Endothelial cell of umbilical vein (primary cell): ENCODE measurements around the gene CMSS1. TPM values are rescaled to one million over a fixed set of nuclear protein-coding genes. Genes with fewer than 3 reads are reported as not detected.

ENCODE experiments used
- BruUV-seq: library from RNA; stranded (reverse); fragments of 400-500 nt; replicated peaks from 2 replicates; lab custom pipeline; 2021; lab: Mats Ljungman, UMichigan
- CTCF ChIA-PET: fragments of 300-600, 350-600 bp; sonication (Branson Sonifier 250); formaldehyde crosslinking; loops from one replicate; lab custom pipeline; 2021; ENCODE audit warnings: antibody characterized with exemption, inconsistent platforms; lab: Charles Lee
- POLR2A ChIA-PET: fragments of 300-600, 350-600 bp; sonication (Branson Sonifier 250); formaldehyde crosslinking; loops from one replicate; lab custom pipeline; 2021; ENCODE audit warnings: antibody characterized with exemption, inconsistent platforms; lab: Charles Lee
- DNase-seq: peaks from one replicate; pipeline ENCODE4 v3.0.0-alpha.2; 2011; ENCODE audit warnings: low read depth, low spot score
- FAIRE-seq: peaks from 2 replicates; lab custom pipeline; 2011; peaks lifted over from hg19 to GRCh38; lab: Jason Lieb, UNC
- H2AFZ ChIP-seq: 2 replicates; pipeline ENCODE4 v1.6.0; 2012; ENCODE audit warnings: low read depth, low read length, control low read depth, inconsistent platforms
- H3K27ac ChIP-seq: 2 replicates; pipeline ENCODE4 v1.5.1; 2011; ENCODE audit warnings: low read depth, mild to moderate bottlenecking, control low read depth, low read length, moderate library complexity; ENCODE audit not compliant: insufficient read depth
- H3K27me3 ChIP-seq, 2 experiments: 2 replicates each; pipeline versions ENCODE4 v1.6.0 to v1.6.1; 2011; ENCODE audit warnings: low read length in 2 of 2, mixed read lengths in 1 of 2; ENCODE audit not compliant: control insufficient read depth in 2 of 2, insufficient read depth in 2 of 2
- H3K36me3 ChIP-seq, 2 experiments: 2 replicates in 1 of 2; 3 replicates in 1 of 2; pipeline ENCODE4 v1.5.1; 2011; ENCODE audit warnings: low read length in 2 of 2, mild to moderate bottlenecking in 1 of 2, moderate library complexity in 1 of 2; ENCODE audit not compliant: control insufficient read depth in 2 of 2, insufficient read depth in 2 of 2; ENCODE audit errors: extremely low read depth in 1 of 2
- H3K4me1 ChIP-seq: 3 replicates; pipeline ENCODE4 v1.5.1; 2011; ENCODE audit warnings: mild to moderate bottlenecking, low read length; ENCODE audit not compliant: control insufficient read depth, insufficient read depth; ENCODE audit errors: extremely low read depth
- H3K4me2 ChIP-seq: 2 replicates; pipeline ENCODE4 v1.6.1; 2011; ENCODE audit warnings: low read length, control low read depth, mixed read lengths; ENCODE audit not compliant: insufficient read depth
- H3K4me3 ChIP-seq, 3 experiments: fragments of 200-600 bp in 1 of 3; sonication (generic), shearing (Covaris generic) in 1 of 3; replicated peaks in 1 of 3; 2 replicates each; pipeline ENCODE4 v1.5.1; 2011 to 2016; ENCODE audit warnings: control low read depth in 3 of 3, low read length in 3 of 3, mild to moderate bottlenecking in 2 of 3, inconsistent platforms in 1 of 3, low read depth in 1 of 3, moderate library complexity in 1 of 3; ENCODE audit not compliant: insufficient read depth in 1 of 3
- H3K79me2 ChIP-seq: 2 replicates; pipeline ENCODE4 v1.6.0; 2012; ENCODE audit warnings: low read length, inconsistent platforms; ENCODE audit not compliant: control insufficient read depth, insufficient read depth
- H3K9ac ChIP-seq: replicated peaks from 2 replicates; pipeline ENCODE3; 2011; ENCODE audit warnings: low read length, control low read depth; ENCODE audit not compliant: insufficient read depth; ENCODE audit errors: extremely low read depth
- H3K9me1 ChIP-seq: replicated peaks from 3 replicates; pipeline ENCODE4 v1.6.0; 2011; ENCODE audit warnings: mild to moderate bottlenecking, low read length; ENCODE audit not compliant: control insufficient read depth, insufficient read depth; ENCODE audit errors: extremely low read depth
- H3K9me3 ChIP-seq: replicated peaks from 2 replicates; pipeline ENCODE4 v1.5.1; 2012; ENCODE audit warnings: low read length, inconsistent platforms; ENCODE audit not compliant: control insufficient read depth, insufficient read depth
- H4K20me1 ChIP-seq: replicated peaks from 2 replicates; pipeline ENCODE3; 2011; ENCODE audit warnings: mild to moderate bottlenecking, low read length; ENCODE audit not compliant: control insufficient read depth, insufficient read depth; ENCODE audit errors: extremely low read depth
- FOS ChIP-seq: IDR thresholded peaks from 2 replicates; pipeline ENCODE4 v1.6.1; 2011; ENCODE audit warnings: mild to moderate bottlenecking, low read length, moderate library complexity, borderline replicate concordance; ENCODE audit not compliant: insufficient read depth
- GATA2 ChIP-seq: IDR thresholded peaks from 2 replicates; pipeline ENCODE4 v1.7.0; 2011; ENCODE audit warnings: low read depth, mild to moderate bottlenecking, moderate library complexity, mixed read lengths, low read length; ENCODE audit not compliant: insufficient read length, insufficient read depth
- MAX ChIP-seq: IDR thresholded peaks from 2 replicates; pipeline ENCODE4 v1.6.1; 2011; ENCODE audit not compliant: insufficient read depth, insufficient read length
- MYC ChIP-seq: IDR thresholded peaks from one replicate; pipeline ENCODE4 v1.6.1; 2011; ENCODE audit warnings: mild to moderate bottlenecking, low read depth, low read length
- POLR2AphosphoS5 ChIP-seq: IDR thresholded peaks from 2 replicates; pipeline ENCODE4 v1.6.1; 2012; ENCODE audit warnings: low read depth, mild to moderate bottlenecking, control low read depth, low read length, moderate library complexity; ENCODE audit not compliant: insufficient read depth
- dilution Hi-C: fragments of 300-500 bp; cut with MboI; formaldehyde crosslinking; loops from one replicate; pipeline ENCODE4 v1.15.0; 2019; ENCODE audit warnings: low sequenced_read_pairs; ENCODE audit not compliant: extremely low pct_ligation_motif_present
- intact Hi-C: fragments of 100-400 bp; cut with micrococcal nuclease; formaldehyde crosslinking; loops from one replicate; pipeline ENCODE4 v1.10.0; 2022
- polyA plus RNA-seq, 4 experiments: library from polyadenylated mRNA; depleted of rRNA in 3 of 4; stranded (reverse) in 3 of 4; unstranded in 1 of 4; fragments of >200 nt; gene quantifications; 2 replicates each; pipeline versions ENCODE4 v1.2.1 to v1.2.3, GENCODE V29; 2011 to 2012; ENCODE audit warnings: missing spikeins in 1 of 4
- total RNA-seq: library from RNA; stranded (reverse); gene quantifications from 2 replicates; pipeline ENCODE4 v1.2.3, GENCODE V29; 2021
- TF ChIP-seq, protein P1 (sequence below), 2 donors: IDR thresholded peaks; 1 replicate in 1 of 2; 2 replicates in 1 of 2; pipeline ENCODE4 v1.5.1; 2011; ENCODE audit warnings: low read length in 2 of 2, mild to moderate bottlenecking in 2 of 2, moderate library complexity in 2 of 2, control low read depth in 1 of 2, inconsistent platforms in 1 of 2, low read depth in 1 of 2; ENCODE audit not compliant: insufficient read depth in 1 of 2; ENCODE audit errors: extremely low read depth in 1 of 2

Gene CMSS1
- total and polyA plus RNA-seq, 2 donors (not counting 3 experiments of a cell fraction or from before 2014, with no cell fraction given) = 9.7 to 60.6 TPM

DNA sequence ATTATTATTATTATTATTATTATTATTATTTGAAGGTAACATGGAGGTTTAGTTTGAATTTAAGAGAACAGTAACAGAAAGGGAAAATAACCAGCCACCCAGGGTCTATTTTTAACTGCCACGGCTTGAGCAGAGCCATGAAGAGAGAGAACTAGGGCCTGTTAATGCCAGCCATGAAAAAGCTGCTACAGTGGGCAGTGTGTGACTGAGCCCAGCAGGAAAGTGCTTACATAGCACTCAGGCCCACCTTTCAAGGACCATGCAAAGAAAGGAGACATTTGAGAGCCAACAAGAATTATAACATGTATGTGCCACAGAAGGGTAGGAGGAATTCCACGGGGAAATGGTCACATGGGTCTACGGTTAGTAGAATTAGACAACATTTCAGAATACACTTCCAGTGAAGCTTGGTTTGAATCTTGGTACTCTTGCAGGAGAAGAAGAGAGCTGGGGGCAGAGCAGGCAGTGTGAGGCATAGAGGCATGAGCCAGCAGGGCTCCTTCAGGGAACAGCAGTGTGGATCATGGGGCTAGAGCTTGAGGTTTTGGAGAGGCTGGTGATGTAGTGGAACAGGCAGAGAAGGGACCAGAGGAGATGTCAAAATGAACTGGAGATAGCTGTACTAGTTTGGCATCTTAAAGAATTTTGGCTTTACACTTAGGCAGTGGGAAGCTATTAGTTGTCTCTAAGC lies 140.7 kb downstream of the CMSS1 start:
- H3K9me3 ChIP-seq = no peaks in the 10 kb centered on the region
- FAIRE-seq = peak; percentile 33
- intact Hi-C loops (no loop called here), dilution Hi-C loops (no loop called here)
- no peak overlapping the region for H3K4me2 ChIP-seq
- ChIA-PET CTCF (interaction anchor here (1.3 to 1.5 kb wide), 2 partner anchors 13 to 18 kb away, joined by 3 to 4 read pairs; no protein-coding TSS in a partner anchor), POLR2A (no interaction called here)
- no TSS peak for BruUV-seq
- no peak overlapping the region for H3K4me3 ChIP-seq
- H4K20me1 ChIP-seq = no peaks in the 10 kb centered on the region
- DNase-seq = no peak
- no peak overlapping the region for H3K27ac ChIP-seq
- H3K36me3 ChIP-seq = no peaks in the 10 kb centered on the region
- H2AFZ ChIP-seq = no peak overlapping the region
- TF ChIP-seq GATA2 = no peak
- no peak for TF ChIP-seq MYC
- no peak for TF ChIP-seq FOS
- no peak for TF ChIP-seq POLR2AphosphoS5
- H3K4me1 ChIP-seq = peaks cover 4% of the 10 kb centered on the region
- no peaks in the 10 kb centered on the region for H3K79me2 ChIP-seq
- H3K27me3 ChIP-seq = no peaks in the 10 kb centered on the region
- no peak overlapping the region for H3K9ac ChIP-seq
- H3K9me1 ChIP-seq = no peaks in the 10 kb centered on the region

GRCh38 chr3:99960123-99960878 lies 142.6 kb downstream of the CMSS1 start:
- no TSS peak for BruUV-seq
- H3K9me1 ChIP-seq = no peaks in the 10 kb centered on the region
- POLR2A ChIA-PET = no interaction called here
- no peak overlapping the region for H3K4me3 ChIP-seq
- CTCF ChIA-PET = interaction anchor here (1.2 kb wide), 1 partner anchor 10 kb away, joined by 4 read pairs; no protein-coding TSS in a partner anchor
- H3K36me3 ChIP-seq = no peaks in the 10 kb centered on the region
- dilution Hi-C loops (no loop called here), intact Hi-C loops (no loop called here)
- no peaks in the 10 kb centered on the region for H3K9me3 ChIP-seq
- no peak for DNase-seq
- peaks cover 8% of the 10 kb centered on the region for H3K4me1 ChIP-seq
- H3K4me2 ChIP-seq = no peak overlapping the region
- FAIRE-seq = no peak
- no peaks in the 10 kb centered on the region for H3K27me3 ChIP-seq
- H4K20me1 ChIP-seq = no peaks in the 10 kb centered on the region
- H3K9ac ChIP-seq = no peak overlapping the region
- no peak overlapping the region for H3K27ac ChIP-seq
- H2AFZ ChIP-seq = no peak overlapping the region
- no peaks in the 10 kb centered on the region for H3K79me2 ChIP-seq
- TF ChIP-seq, protein P1, sequence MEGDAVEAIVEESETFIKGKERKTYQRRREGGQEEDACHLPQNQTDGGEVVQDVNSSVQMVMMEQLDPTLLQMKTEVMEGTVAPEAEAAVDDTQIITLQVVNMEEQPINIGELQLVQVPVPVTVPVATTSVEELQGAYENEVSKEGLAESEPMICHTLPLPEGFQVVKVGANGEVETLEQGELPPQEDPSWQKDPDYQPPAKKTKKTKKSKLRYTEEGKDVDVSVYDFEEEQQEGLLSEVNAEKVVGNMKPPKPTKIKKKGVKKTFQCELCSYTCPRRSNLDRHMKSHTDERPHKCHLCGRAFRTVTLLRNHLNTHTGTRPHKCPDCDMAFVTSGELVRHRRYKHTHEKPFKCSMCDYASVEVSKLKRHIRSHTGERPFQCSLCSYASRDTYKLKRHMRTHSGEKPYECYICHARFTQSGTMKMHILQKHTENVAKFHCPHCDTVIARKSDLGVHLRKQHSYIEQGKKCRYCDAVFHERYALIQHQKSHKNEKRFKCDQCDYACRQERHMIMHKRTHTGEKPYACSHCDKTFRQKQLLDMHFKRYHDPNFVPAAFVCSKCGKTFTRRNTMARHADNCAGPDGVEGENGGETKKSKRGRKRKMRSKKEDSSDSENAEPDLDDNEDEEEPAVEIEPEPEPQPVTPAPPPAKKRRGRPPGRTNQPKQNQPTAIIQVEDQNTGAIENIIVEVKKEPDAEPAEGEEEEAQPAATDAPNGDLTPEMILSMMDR (IDR thresholded peaks at IDR 0.05; ENCODE audit: extremely low read depth in 1 of 2, insufficient read depth in 1 of 2, low read depth in 1 of 2, low read length in 2 of 2) = no peak
- no peak for TF ChIP-seq MAX
- TF ChIP-seq FOS = no peak
- no peak for TF ChIP-seq POLR2AphosphoS5
